ENCODE measurements around the gene ARMH3.

The ARMH3 gene

GRCh38 chr10:101897633-101898032 lies 158.3 kb downstream of the ARMH3 start:
- DNase-seq (ENCODE audit: low read depth in 1 of 2, low spot score in 1 of 2) = no peak

- DNase-seq (ENCODE audit: low read depth in 1 of 2, low spot score in 1 of 2) = no peak
Measured at GRCh38 chr10:101896225-101896877, 159.6 kb downstream of the ARMH3 start.

DNA sequence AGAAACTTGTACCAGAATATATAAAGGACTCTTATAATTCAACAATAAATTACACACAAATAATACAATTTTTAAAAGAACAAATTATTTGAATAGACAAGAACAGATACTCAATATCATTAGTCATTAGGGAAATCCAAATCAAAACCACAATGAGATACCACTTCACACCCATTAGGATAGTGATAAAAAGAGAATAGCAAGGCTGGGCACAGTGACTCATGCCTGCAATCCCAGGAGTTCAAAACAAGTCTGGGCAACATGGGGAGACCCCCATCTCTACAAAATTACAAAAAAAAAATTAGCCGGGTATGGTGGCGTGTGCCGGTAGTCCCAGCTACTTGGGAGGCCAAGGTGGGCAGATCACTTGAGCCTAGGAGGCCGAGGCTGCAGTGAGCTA lies 160.2 kb downstream of the ARMH3 start:
- no peak for DNase-seq (ENCODE audit: low read depth in 1 of 2, low spot score in 1 of 2)

DNA sequence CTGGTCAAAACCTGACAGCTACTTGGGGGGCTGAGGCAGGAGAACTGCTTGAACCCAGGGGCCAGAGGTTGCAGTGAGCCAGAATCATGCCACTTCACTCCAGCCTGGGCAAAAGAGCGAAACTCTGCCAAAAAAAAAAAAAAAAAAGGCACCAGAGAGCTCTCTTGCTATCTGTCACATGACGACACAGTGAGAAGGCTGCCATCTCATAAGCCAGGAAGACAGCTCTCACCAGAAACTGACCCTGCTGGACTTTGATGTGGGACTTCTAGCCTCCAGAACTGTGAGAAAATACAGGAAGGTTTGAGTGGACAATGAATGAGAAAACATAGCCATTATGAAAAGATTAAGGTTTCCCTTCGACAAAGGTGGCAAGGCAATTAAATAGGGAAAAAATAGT lies 161.2 kb downstream of the ARMH3 start:
- DNase-seq (ENCODE audit: low read depth in 1 of 2, low spot score in 1 of 2) = no peak

GRCh38 chr10:101894266-101894665 lies 161.7 kb downstream of the ARMH3 start:
- no peak for DNase-seq (ENCODE audit: low read depth in 1 of 2, low spot score in 1 of 2)

- no peak for DNase-seq (ENCODE audit: low read depth in 1 of 2, low spot score in 1 of 2)
Measured at GRCh38 chr10:101893510-101894120, 162.4 kb downstream of the ARMH3 start.

DNA sequence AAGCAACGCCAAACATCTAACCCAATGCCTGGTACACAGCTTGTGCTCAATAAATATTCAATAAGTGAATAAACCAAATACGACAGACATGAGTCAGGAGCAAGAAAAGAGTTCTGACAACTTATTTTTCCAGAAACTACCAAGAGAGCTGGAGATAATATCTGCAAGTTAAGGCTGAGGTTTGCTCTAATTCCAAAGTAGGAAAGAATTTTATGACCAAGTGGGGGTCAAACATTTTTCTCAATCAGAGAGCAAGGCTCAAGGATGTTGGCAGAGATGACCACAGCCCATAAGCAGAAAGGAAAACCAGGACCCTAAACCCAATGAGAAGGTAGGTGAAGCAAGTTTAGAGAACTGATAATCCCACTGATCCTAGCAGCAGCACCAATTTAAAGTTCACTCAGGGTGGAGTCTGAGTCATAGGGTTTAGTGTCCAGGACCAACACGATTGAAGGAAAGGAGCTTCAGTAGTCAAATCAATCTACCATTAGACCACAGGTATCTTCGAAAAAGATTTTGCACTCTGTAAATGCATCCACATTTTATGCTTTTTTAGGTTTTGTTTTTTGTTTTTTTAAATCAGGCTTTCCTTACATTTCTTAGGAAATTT lies 163.1 kb downstream of the ARMH3 start:
- DNase-seq (ENCODE audit: low read depth in 1 of 2, low spot score in 1 of 2) = no peak

- DNase-seq (ENCODE audit: low read depth in 1 of 2, low spot score in 1 of 2) = peak; percentile 38 to 58
Measured at GRCh38 chr10:101889256-101890210, 166.4 kb downstream of the ARMH3 start.

DNA sequence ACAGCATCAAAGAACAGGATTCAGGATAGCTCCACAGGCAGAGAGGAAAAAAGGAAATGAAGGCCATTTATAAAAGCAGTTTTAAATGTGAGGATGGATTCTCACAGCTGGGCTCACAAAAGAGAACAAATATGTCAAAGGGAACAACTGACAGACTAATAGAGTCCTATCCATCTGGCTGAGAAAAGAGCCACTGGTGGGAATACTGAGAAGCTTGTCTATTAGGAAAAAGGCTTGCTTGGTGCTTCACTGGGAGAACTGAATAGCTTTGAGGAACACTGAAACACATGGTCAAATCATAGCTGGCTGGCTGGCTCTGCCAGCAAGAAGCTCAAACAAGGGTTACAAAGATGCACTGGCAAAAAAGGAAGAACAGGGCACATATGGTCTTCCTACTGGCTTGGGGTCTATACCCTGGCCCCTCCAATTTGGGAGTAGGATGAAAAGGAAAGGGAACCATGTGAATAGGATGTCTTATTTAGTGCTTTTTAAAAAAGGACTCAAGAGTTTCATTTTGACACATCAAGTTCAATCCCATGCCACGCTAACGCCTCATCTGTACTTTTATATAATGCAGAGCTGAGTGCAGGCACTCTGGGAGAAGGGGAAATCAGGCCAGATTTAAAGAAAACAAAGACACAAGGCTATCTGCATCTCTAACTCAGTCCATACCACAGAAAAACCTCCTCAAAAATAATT lies 167.6 kb downstream of the ARMH3 start:
- DNase-seq (ENCODE audit: low read depth in 1 of 2, low spot score in 1 of 2) = no peak

GRCh38 chr10:101887775-101888174 lies 168.2 kb downstream of the ARMH3 start:
- no peak for DNase-seq (ENCODE audit: low read depth in 1 of 2, low spot score in 1 of 2)

GRCh38 chr10:101886521-101887312 lies 169.3 kb downstream of the ARMH3 start:
- no peak for DNase-seq (ENCODE audit: low read depth in 1 of 2, low spot score in 1 of 2)

- no peak for DNase-seq (ENCODE audit: low read depth in 1 of 2, low spot score in 1 of 2)
Measured at GRCh38 chr10:101881036-101881774, 174.8 kb downstream of the ARMH3 start.

DNA sequence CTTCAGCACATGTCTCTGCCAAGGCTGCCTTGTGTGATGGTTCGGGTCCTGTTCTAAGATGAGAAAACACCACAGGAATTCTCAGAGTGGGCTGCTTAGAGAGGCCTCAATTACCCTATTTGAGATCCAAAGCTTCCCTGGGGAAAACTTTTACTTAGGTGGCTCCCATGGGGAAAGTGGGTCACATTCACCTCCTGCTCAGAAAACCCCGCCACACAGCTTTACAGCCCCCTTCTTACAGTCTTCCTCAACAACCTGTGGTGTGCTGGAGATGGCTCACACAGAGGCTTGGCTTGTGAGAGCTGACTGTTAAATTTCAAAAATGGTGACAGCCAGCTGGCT lies 175.8 kb downstream of the ARMH3 start:
- DNase-seq (ENCODE audit: low read depth in 1 of 2, low spot score in 1 of 2) = no peak

- DNase-seq (ENCODE audit: low read depth in 1 of 2, low spot score in 1 of 2) = no peak
Measured at GRCh38 chr10:101879456-101880231, 176.3 kb downstream of the ARMH3 start.

- DNase-seq (ENCODE audit: low read depth in 1 of 2, low spot score in 1 of 2) = no peak
Measured at GRCh38 chr10:101878869-101879268, 177.1 kb downstream of the ARMH3 start.

DNA sequence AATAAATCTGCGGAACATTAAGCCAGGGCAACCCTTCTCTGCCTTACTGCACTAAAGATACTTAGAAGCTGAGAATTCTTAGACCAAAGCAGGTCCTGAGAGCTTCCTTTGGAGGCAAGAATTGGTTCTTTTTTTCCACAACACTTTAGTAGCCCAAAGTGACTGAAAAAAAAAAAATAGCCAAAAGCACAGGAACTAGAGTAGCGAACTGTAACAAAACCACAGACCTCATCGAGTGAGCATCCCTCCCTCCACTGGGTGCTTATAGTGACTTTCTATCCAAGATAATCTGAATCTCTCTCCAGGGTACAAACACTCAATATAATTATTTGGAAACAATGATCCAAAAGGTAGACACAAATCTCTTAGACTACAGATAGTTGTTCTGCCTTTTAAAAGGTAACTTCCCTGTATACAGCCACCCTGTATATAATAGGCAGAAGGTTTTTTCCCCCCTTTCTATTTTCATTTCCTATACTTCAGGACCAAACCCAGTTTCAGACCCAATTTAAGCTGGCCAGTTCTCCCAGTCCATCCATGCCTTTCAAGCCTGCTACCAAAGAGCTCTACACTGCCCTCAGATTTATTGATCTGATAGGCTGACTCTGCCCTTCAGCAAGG lies 180.8 kb downstream of the ARMH3 start:
- DNase-seq (ENCODE audit: low read depth in 1 of 2, low spot score in 1 of 2) = no peak

- no peak for DNase-seq (ENCODE audit: low read depth in 1 of 2, low spot score in 1 of 2)
Measured at GRCh38 chr10:101874252-101874651, 181.7 kb downstream of the ARMH3 start.

DNA sequence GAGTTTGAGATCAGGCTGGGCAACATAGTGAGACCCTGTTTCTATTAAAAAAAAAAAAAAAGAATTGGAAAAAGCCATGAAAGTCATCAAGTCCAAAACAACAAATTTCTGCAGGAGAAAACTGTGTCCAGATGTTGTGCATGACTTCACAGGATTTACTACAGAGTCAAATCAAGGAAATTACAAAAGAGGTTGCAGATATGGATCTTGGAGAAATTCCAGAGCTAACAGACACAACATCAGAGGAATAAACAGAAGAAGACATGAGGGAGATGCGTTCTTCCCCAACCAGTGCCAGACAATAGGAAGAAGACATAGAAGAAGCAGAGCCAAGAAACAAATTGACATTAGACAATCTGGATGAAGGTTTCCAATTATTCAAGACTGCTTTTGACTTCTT lies 188.0 kb downstream of the ARMH3 start:
- DNase-seq (ENCODE audit: low read depth in 1 of 2, low spot score in 1 of 2) = no peak
